HepG2 (cell line): ENCODE data around the gene FKBP8. TPM values are rescaled to one million over a fixed set of nuclear protein-coding genes. Genes with fewer than 3 reads are reported as not detected.

Experiments used
- ATF1 ChIP-seq: IDR thresholded peaks from 2 replicates; pipeline ENCODE4 v1.6.1; 2016; ENCODE audit warnings: mild to moderate bottlenecking, control low read depth
- ATF3 ChIP-seq: sonication (generic); formaldehyde crosslinking; IDR thresholded peaks from 2 replicates; pipeline ENCODE4 v1.4.0; 2020; ENCODE audit warnings: missing genetic modification reagents
- ELF3 ChIP-seq: IDR thresholded peaks from 2 replicates; pipeline ENCODE4 v1.6.1; 2016; ENCODE audit warnings: missing genetic modification reagents, missing compliant biosample characterization
- HMGXB3 ChIP-seq: sonication (generic); formaldehyde crosslinking; IDR thresholded peaks from 2 replicates; pipeline ENCODE4 v1.4.0; 2020; ENCODE audit warnings: missing genetic modification reagents, borderline replicate concordance
- MYC ChIP-seq: sonication (generic); formaldehyde crosslinking; IDR thresholded peaks from 2 replicates; pipeline ENCODE4 v1.9.0; 2021; ENCODE audit warnings: missing genetic modification reagents, borderline replicate concordance
- NFYC ChIP-seq: IDR thresholded peaks from 2 replicates; pipeline ENCODE4 v1.6.1; 2016; ENCODE audit warnings: missing genetic modification reagents, missing compliant biosample characterization
- PRDM10 ChIP-seq: sonication (generic); formaldehyde crosslinking; IDR thresholded peaks from 2 replicates; pipeline ENCODE4 v1.4.0; 2020; ENCODE audit warnings: low read depth, missing genetic modification reagents
- RBM39 ChIP-seq: fragments of 200-400 bp; formaldehyde crosslinking; IDR thresholded peaks from one replicate; pipeline ENCODE4 v1.6.1; 2018; ENCODE audit warnings: antibody characterized with exemption, mild to moderate bottlenecking, low read depth, low read length; ENCODE audit not compliant: poor library complexity, severe bottlenecking
- RXRB ChIP-seq: IDR thresholded peaks from 2 replicates; pipeline ENCODE4 v1.6.1; 2016; ENCODE audit warnings: borderline replicate concordance, missing genetic modification reagents, missing compliant biosample characterization
- TRIM22 ChIP-seq: fragments of 450-650 bp; IDR thresholded peaks from 2 replicates; pipeline ENCODE4 v1.6.1; 2017
- ZNF251 ChIP-seq: sonication (generic); formaldehyde crosslinking; IDR thresholded peaks from 2 replicates; pipeline ENCODE4 v1.9.0; 2021; ENCODE audit warnings: mild to moderate bottlenecking, missing genetic modification reagents
- ZNF263 ChIP-seq: sonication (generic); formaldehyde crosslinking; IDR thresholded peaks from 2 replicates; pipeline ENCODE4 v1.4.0; 2020; ENCODE audit warnings: missing genetic modification reagents
- ZNF296 ChIP-seq: sonication (generic); formaldehyde crosslinking; conservative IDR thresholded peaks from 2 replicates; pipeline ENCODE4 v1.5.0; 2020; ENCODE audit warnings: mild to moderate bottlenecking, missing genetic modification reagents
- ZNF414 ChIP-seq: sonication (generic); formaldehyde crosslinking; IDR thresholded peaks from 2 replicates; pipeline ENCODE4 v1.5.0; 2020; ENCODE audit warnings: missing genetic modification reagents
- ZNF572 ChIP-seq: sonication (generic); formaldehyde crosslinking; IDR thresholded peaks from 2 replicates; pipeline ENCODE4 v1.5.1; 2020; ENCODE audit warnings: mild to moderate bottlenecking, missing genetic modification reagents
- polyA plus RNA-seq, 8 experiments: library from polyadenylated mRNA; depleted of rRNA in 3 of 8; stranded (reverse) in 7 of 8; unstranded in 1 of 8; fragments of >200 nt; fragmentation: Illumina TruSeq in 4 of 8; extraction: Trizol in 4 of 8; gene quantifications; 2 replicates each; pipeline versions ENCODE4 v1.2.1 to v1.2.3, GENCODE V29; 2011 to 2016; ENCODE audit warnings: low read depth in 4 of 8, missing spikeins in 1 of 8, mixed read lengths in 1 of 8; ENCODE audit not compliant: insufficient read depth in 1 of 8
- total RNA-seq, 5 experiments: library from RNA; depleted of rRNA; stranded (reverse); fragments of >200 nt; fragmentation: Illumina TruSeq; extraction: Trizol; gene quantifications; 2 replicates each; pipeline ENCODE4 v1.2.3, GENCODE V29; 2016; ENCODE audit warnings: low read depth in 1 of 5

FKBP8 gene
- total and polyA plus RNA-seq, 2 of the 13 experiments (the other 11 are each of a cell fraction or from before 2014, with no cell fraction given): 81.7 to 93.9 TPM

- TF ChIP-seq PRDM10: 0 out of 2 replicates have a peak, but pooled peaks have one; percentile 16
- TF ChIP-seq ATF3 (CRISPR knock-in tag): no peak
- 0 out of 2 replicates have a peak, but pooled peaks have one; percentile 28 for TF ChIP-seq MYC (CRISPR knock-in tag)
- 0 out of 2 replicates have a peak, but pooled peaks have one; percentile 42 for TF ChIP-seq ZNF572 (CRISPR knock-in tag)
- TF ChIP-seq HMGXB3 (CRISPR knock-in tag): 0 out of 2 replicates have a peak, but pooled peaks have one; percentile 52
- TF ChIP-seq ZNF251: no peak
- TF ChIP-seq RBM39: no peak
- peak; percentile 12; the same call in 1 of the 2 replicates for TF ChIP-seq RXRB (CRISPR knock-in tag)
- TF ChIP-seq ZNF414 (CRISPR knock-in tag): no peak; the same call in 1 of the 2 replicates
- no peak for TF ChIP-seq TRIM22
- peak; percentile 47; the same call in 1 of the 2 replicates for TF ChIP-seq ZNF263
- TF ChIP-seq ELF3: peak; percentile 68
- 0 out of 2 replicates have a peak, but pooled peaks have one; percentile 58 for TF ChIP-seq ZNF296 (CRISPR knock-in tag)
- TF ChIP-seq ATF1: 0 out of 2 replicates have a peak, but pooled peaks have one; percentile 13
- TF ChIP-seq NFYC (CRISPR knock-in tag): peak; percentile 78
Measured at GRCh38 chr19:18503971-18504885, 39.1 kb downstream of the FKBP8 start (continued).
